IMR-90 (cell line): ENCODE results near the gene TENM4. TPM values are rescaled to one million over a fixed set of nuclear protein-coding genes. Genes with fewer than 3 reads are reported as not detected.

Experiments
- ATAC-seq: fragments of 200-7000 bp; cut with Tn5 transposase; 2 replicates; pipeline ENCODE4 v1.9.1; 2020; ENCODE audit warnings: low read depth, mild to moderate bottlenecking, moderate library complexity
- BruUV-seq: library from RNA; stranded (reverse); fragments of 400-500 nt; replicated peaks from 2 replicates; lab custom pipeline; 2021; lab: Mats Ljungman, UMichigan
- CTCF ChIA-PET: fragments of 300-600 bp; formaldehyde crosslinking; extraction: SDS; loops from one replicate; lab custom pipeline; 2021; ENCODE audit warnings: antibody characterized with exemption; lab: Yijun Ruan, JAX
- POLR2A ChIA-PET: fragments of 300-600 bp; sonication (Branson Sonifier 250); formaldehyde crosslinking; loops from one replicate; lab custom pipeline; 2022; ENCODE audit warnings: antibody characterized with exemption; ENCODE audit not compliant: unreplicated experiment; lab: Charles Lee
- DNase-seq: peaks from one replicate; pipeline ENCODE4 v3.0.0; 2013
- H2AFZ ChIP-seq: replicated peaks from 2 replicates; pipeline ENCODE3; 2013; ENCODE audit warnings: low read length, mild to moderate bottlenecking; ENCODE audit not compliant: poor library complexity
- H2AK5ac ChIP-seq: 2 replicates; pipeline ENCODE4 v1.6.1; 2013; ENCODE audit warnings: low read depth, low read length, inconsistent platforms
- H2AK9ac ChIP-seq: replicated peaks from 2 replicates; pipeline ENCODE3; 2013; ENCODE audit warnings: mild to moderate bottlenecking, low read depth, low read length, moderate library complexity; ENCODE audit not compliant: poor library complexity
- H2BK120ac ChIP-seq: 2 replicates; pipeline ENCODE4 v1.6.1; 2013; ENCODE audit warnings: low read depth, low read length, inconsistent platforms
- H2BK15ac ChIP-seq: 3 replicates; pipeline ENCODE4 v1.6.1; 2013; ENCODE audit warnings: low read depth, low read length, inconsistent platforms
- H2BK20ac ChIP-seq: 2 replicates; pipeline ENCODE4 v1.6.1; 2013; ENCODE audit warnings: low read depth, mild to moderate bottlenecking, inconsistent platforms, low read length, moderate library complexity
- H2BK5ac ChIP-seq: 2 replicates; pipeline ENCODE4 v1.6.1; 2013; ENCODE audit warnings: mild to moderate bottlenecking, low read depth, low read length, inconsistent platforms; ENCODE audit not compliant: poor library complexity, severe bottlenecking
- H3K14ac ChIP-seq: replicated peaks from 2 replicates; pipeline ENCODE4 v1.6.1; 2013; ENCODE audit warnings: low read depth, low read length, inconsistent platforms
- H3K18ac ChIP-seq: 2 replicates; pipeline ENCODE4 v1.6.1; 2013; ENCODE audit warnings: low read depth, low read length, control low read depth
- H3K23ac ChIP-seq: 2 replicates; pipeline ENCODE4 v1.6.1; 2013; ENCODE audit warnings: low read depth, low read length, inconsistent platforms
- H3K27ac ChIP-seq: 2 replicates; pipeline ENCODE4 v1.5.1; 2013; ENCODE audit warnings: mild to moderate bottlenecking, control low read depth, low read length; ENCODE audit not compliant: insufficient read depth
- H3K27me3 ChIP-seq: 2 replicates; pipeline ENCODE4 v1.6.1; 2013; ENCODE audit warnings: low read length; ENCODE audit not compliant: control insufficient read depth, insufficient read depth
- H3K36me3 ChIP-seq: 2 replicates; pipeline ENCODE4 v1.6.1; 2013; ENCODE audit warnings: low read length, mixed read lengths; ENCODE audit not compliant: control insufficient read depth, insufficient read depth
- H3K4ac ChIP-seq: 2 replicates; pipeline ENCODE4 v1.6.1; 2013; ENCODE audit warnings: low read depth, low read length, inconsistent platforms
- H3K4me1 ChIP-seq: 2 replicates; pipeline ENCODE4 v1.6.1; 2013; ENCODE audit warnings: low read length, mixed read lengths; ENCODE audit not compliant: control insufficient read depth, insufficient read depth
- H3K4me2 ChIP-seq: 2 replicates; pipeline ENCODE4 v1.6.1; 2013; ENCODE audit warnings: low read depth, mild to moderate bottlenecking, control low read depth, low read length, moderate library complexity
- H3K4me3 ChIP-seq: 2 replicates; pipeline ENCODE4 v1.5.1; 2013; ENCODE audit warnings: low read depth, mild to moderate bottlenecking, control low read depth, low read length, moderate library complexity; ENCODE audit not compliant: insufficient read depth
- H3K56ac ChIP-seq: 2 replicates; pipeline ENCODE4 v1.6.1; 2013; ENCODE audit warnings: low read length, inconsistent platforms; ENCODE audit not compliant: insufficient read depth; ENCODE audit errors: extremely low read depth
- H3K79me1 ChIP-seq, 2 experiments: 2 replicates each; pipeline ENCODE4 v1.6.1; 2013; ENCODE audit warnings: low read length in 2 of 2, inconsistent platforms in 1 of 2, low read depth in 1 of 2
- H3K9ac ChIP-seq: 2 replicates; pipeline ENCODE4 v1.6.1; 2013; ENCODE audit warnings: low read depth, low read length, control low read depth
- H3K9me1 ChIP-seq: 2 replicates; pipeline ENCODE4 v1.6.1; 2013; ENCODE audit warnings: low read length, inconsistent platforms; ENCODE audit not compliant: insufficient read depth
- H3K9me3 ChIP-seq: 2 replicates; pipeline ENCODE4 v1.6.1; 2013; ENCODE audit warnings: low read length; ENCODE audit not compliant: control insufficient read depth, insufficient read depth
- H4K20me1 ChIP-seq: 2 replicates; pipeline ENCODE4 v1.6.1; 2013; ENCODE audit warnings: low read length, inconsistent platforms; ENCODE audit not compliant: insufficient read depth
- H4K5ac ChIP-seq: 2 replicates; pipeline ENCODE4 v1.6.1; 2013; ENCODE audit warnings: mild to moderate bottlenecking, low read depth, low read length, control low read depth
- H4K8ac ChIP-seq, 2 experiments: 2 replicates each; pipeline ENCODE4 v1.6.1; 2013; ENCODE audit warnings: low read depth in 2 of 2, low read length in 2 of 2, control low read depth in 1 of 2, inconsistent platforms in 1 of 2
- H4K91ac ChIP-seq: 2 replicates; pipeline ENCODE4 v1.6.1; 2013; ENCODE audit warnings: low read depth, low read length, inconsistent platforms; ENCODE audit not compliant: insufficient read depth
- BHLHE40 ChIP-seq: fragments of 150-350 bp; IDR thresholded peaks from 2 replicates; pipeline ENCODE4 v1.6.1; 2016; ENCODE audit warnings: mild to moderate bottlenecking, low read depth, low read length
- CHD1 ChIP-seq: IDR thresholded peaks from 2 replicates; pipeline ENCODE4 v1.6.1; 2012; ENCODE audit warnings: low read depth, low read length, improper control_type of control experiment
- FOS ChIP-seq: fragments of 150-350 bp; IDR thresholded peaks from 2 replicates; pipeline ENCODE4 v1.6.1; 2016; ENCODE audit warnings: low read depth, low read length
- WGBS, 2 experiments: methylation state at CpG; one replicate each; pipeline versions ENCODE4 v1.1.5 to v1.1.7; 2013; ENCODE audit warnings: missing lambda C conversion rate in 2 of 2; ENCODE audit not compliant: insufficient read length in 1 of 2; ENCODE audit errors: extremely low coverage in 2 of 2; 5-methylcytosine and 5-hydroxymethylcytosine counted together
- dilution Hi-C: fragments of 300-500 bp; cut with HindIII; formaldehyde crosslinking; loops from one replicate; pipeline ENCODE4 v1.14.3; 2018; ENCODE audit warnings: low sequenced_read_pairs; ENCODE audit not compliant: unreplicated experiment
- in situ Hi-C: fragments of 300-500 bp; cut with MboI; formaldehyde crosslinking; loops from 3 replicates; pipeline ENCODE4 v1.14.3; 2019; ENCODE audit warnings: low sequenced_read_pairs, inconsistent platforms, mixed read lengths
- intact Hi-C: fragments of 100-400 bp; cut with micrococcal nuclease; formaldehyde crosslinking; loops from 2 replicates; pipeline ENCODE4 v1.10.0; 2022
- polyA plus RNA-seq, 3 experiments: library from polyadenylated mRNA; depleted of rRNA; stranded (reverse); fragments of >200 nt; gene quantifications; 2 replicates each; pipeline ENCODE4 v1.2.3, GENCODE V29; 2012; ENCODE audit warnings: low replicate concordance in 1 of 3
- total RNA-seq: library from RNA; depleted of rRNA; stranded (reverse); fragments of >200 nt; gene quantifications from 2 replicates; pipeline ENCODE4 v1.2.3, GENCODE V29; 2012

The TENM4 gene
- total and polyA plus RNA-seq, 2 of the 4 experiments (the other 2 are of a cell fraction) = 7.4 to 9.0 TPM

- in situ Hi-C loops = no loop called here
- H3K23ac ChIP-seq = no peak overlapping the region
- H2AK5ac ChIP-seq = no peak overlapping the region
- H3K27me3 ChIP-seq = no peaks in the 10 kb centered on the region
- H4K91ac ChIP-seq = no peak overlapping the region
- H3K4me3 ChIP-seq = no peak overlapping the region
- H2BK5ac ChIP-seq = no peak overlapping the region
- dilution Hi-C loops = no loop called here
- no peaks in the 10 kb centered on the region for H3K79me1 ChIP-seq
- no peak overlapping the region for H3K56ac ChIP-seq
- POLR2A ChIA-PET = no interaction called here
- H3K27ac ChIP-seq = no peak overlapping the region
- H2AFZ ChIP-seq = no peak overlapping the region
- TF ChIP-seq FOS (no peak), CHD1 (no peak), BHLHE40 (no peak)
- H4K5ac ChIP-seq = no peak overlapping the region
- H3K36me3 ChIP-seq = no peaks in the 10 kb centered on the region
- no peak overlapping the region for H2BK15ac ChIP-seq
- H3K18ac ChIP-seq = no peak overlapping the region
- no peak overlapping the region for H3K4me2 ChIP-seq
- BruUV-seq = no TSS peak
- no peak overlapping the region for H2BK20ac ChIP-seq
- no peak overlapping the region for H3K14ac ChIP-seq
- no peaks in the 10 kb centered on the region for H3K9me3 ChIP-seq
- no peak overlapping the region for H2BK120ac ChIP-seq
- 86% methylated on average over 1 of the region's 3 CpGs; no CpG with 5 or more reads in 1 of the 2 experiments for whole genome bisulfite sequencing, 2 experiments
- no peak overlapping the region for H4K8ac ChIP-seq
- no peak overlapping the region for H3K4ac ChIP-seq
- ATAC-seq = no peak
- CTCF ChIA-PET = no interaction called here
- H4K20me1 ChIP-seq = no peaks in the 10 kb centered on the region
- H3K4me1 ChIP-seq = peaks cover 3% of the 10 kb centered on the region; the same call in 1 of the 2 replicates
- no peak overlapping the region for H3K9ac ChIP-seq
- no peaks in the 10 kb centered on the region for H3K9me1 ChIP-seq
- intact Hi-C loops = no loop called here
- no peak for DNase-seq
- H2AK9ac ChIP-seq = no peak overlapping the region
These were observed 429.5 kb downstream of the TENM4 start for GRCh38 chr11:79011357-79011756.
